SK-N-MC (cell line): Measurements from ENCODE around the gene GFRA1.

Experiments used
- DNase-seq: peaks from one replicate; pipeline ENCODE4 v3.0.0-alpha.2; 2011; ENCODE audit warnings: low read depth, low spot score
- H3K27ac ChIP-seq: fragments of 200-600 bp; sonication (generic); 2 replicates; pipeline ENCODE4 v1.5.1; 2016; ENCODE audit warnings: mixed run types
- H3K36me3 ChIP-seq: fragments of 200-600 bp; sonication (generic); 2 replicates; pipeline ENCODE4 v1.6.1; 2017; ENCODE audit warnings: antibody characterized with exemption, low read length, mixed read lengths; ENCODE audit not compliant: insufficient read depth
- H3K4me3 ChIP-seq: fragments of 200-600 bp; sonication (generic); 2 replicates; pipeline ENCODE4 v1.5.1; 2016
- H3K9ac ChIP-seq: fragments of 200-600 bp; sonication (generic); 2 replicates; pipeline ENCODE4 v1.8.0; 2017; ENCODE audit warnings: mixed run types, mixed read lengths; ENCODE audit not compliant: insufficient read length
- H3K9me3 ChIP-seq: fragments of 200-600 bp; sonication (generic); 2 replicates; pipeline ENCODE4 v1.6.1; 2017; ENCODE audit warnings: low read depth, mild to moderate bottlenecking, antibody characterized with exemption, low read length, moderate library complexity, mixed read lengths
- EZH2 ChIP-seq: fragments of 200-600 bp; sonication (generic); IDR thresholded peaks from one replicate; pipeline ENCODE4 v1.6.1; 2017; ENCODE audit warnings: antibody characterized with exemption
- FOXP2 ChIP-seq: optimal IDR thresholded peaks from 2 replicates; pipeline ENCODE3; 2011; ENCODE audit warnings: mild to moderate bottlenecking, moderate library complexity; ENCODE audit not compliant: insufficient read depth; ENCODE audit errors: extremely low read length, control extremely low read depth
- POLR2AphosphoS5 ChIP-seq: IDR thresholded peaks from 2 replicates; pipeline ENCODE4 v1.6.1; 2012; ENCODE audit warnings: mild to moderate bottlenecking, low read depth, low read length, borderline replicate concordance

The GFRA1 gene

DNA sequence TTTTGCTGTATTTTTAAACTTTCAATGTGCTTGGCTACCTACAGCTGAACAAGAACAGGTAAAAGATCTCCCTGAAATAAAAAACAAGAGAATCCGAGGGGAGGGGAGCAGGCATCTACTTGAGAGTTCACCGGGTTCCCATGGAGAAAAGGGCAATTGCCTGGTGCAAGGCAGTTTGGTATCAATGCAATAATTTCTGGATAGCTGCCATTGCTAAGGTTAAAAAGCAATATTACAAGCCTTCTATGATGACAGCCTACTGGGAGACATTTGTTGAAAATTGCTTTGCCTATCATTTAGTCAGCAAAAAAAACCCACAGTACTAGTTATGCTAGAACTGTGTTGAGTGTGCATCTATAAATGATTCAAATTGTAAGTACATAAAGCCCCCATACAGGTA, 82.1 kb downstream of the GFRA1 start:
- TF ChIP-seq EZH2 = no peak
- TF ChIP-seq FOXP2 = no peak
- no peak for TF ChIP-seq POLR2AphosphoS5
- DNase-seq = no peak
- Histone ChIP-seq H3K36me3 (no peaks in the 10 kb centered on the region), H3K9ac (no peak overlapping the region), H3K27ac (no peak overlapping the region), H3K4me3 (no peak overlapping the region), H3K9me3 (no peaks in the 10 kb centered on the region)

DNA sequence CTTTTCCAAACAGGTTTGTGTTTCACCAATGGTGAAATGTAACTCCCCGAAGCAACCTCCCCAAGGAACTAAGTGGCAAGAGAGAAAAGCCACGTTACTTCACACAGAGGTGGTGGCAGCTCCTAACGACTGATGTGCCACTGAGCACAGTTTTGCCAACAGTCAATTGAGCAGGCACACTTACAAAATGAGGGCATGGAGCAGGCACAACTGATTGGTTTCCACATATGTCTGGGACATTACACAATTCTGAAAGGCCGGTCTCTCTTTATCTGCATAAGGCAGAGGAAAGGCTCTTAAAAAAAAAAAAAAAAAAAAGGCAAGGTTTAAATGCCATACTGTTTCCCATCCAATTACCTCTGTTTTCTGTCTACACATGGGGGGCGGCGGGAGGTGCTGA, 86.7 kb downstream of the GFRA1 start:
- Histone ChIP-seq H3K9ac (no peak overlapping the region), H3K27ac (no peak overlapping the region), H3K4me3 (no peak overlapping the region), H3K9me3 (no peaks in the 10 kb centered on the region), H3K36me3 (no peaks in the 10 kb centered on the region)
- TF ChIP-seq POLR2AphosphoS5 (no peak), FOXP2 (no peak), EZH2 (no peak)
- no peak for DNase-seq

DNA sequence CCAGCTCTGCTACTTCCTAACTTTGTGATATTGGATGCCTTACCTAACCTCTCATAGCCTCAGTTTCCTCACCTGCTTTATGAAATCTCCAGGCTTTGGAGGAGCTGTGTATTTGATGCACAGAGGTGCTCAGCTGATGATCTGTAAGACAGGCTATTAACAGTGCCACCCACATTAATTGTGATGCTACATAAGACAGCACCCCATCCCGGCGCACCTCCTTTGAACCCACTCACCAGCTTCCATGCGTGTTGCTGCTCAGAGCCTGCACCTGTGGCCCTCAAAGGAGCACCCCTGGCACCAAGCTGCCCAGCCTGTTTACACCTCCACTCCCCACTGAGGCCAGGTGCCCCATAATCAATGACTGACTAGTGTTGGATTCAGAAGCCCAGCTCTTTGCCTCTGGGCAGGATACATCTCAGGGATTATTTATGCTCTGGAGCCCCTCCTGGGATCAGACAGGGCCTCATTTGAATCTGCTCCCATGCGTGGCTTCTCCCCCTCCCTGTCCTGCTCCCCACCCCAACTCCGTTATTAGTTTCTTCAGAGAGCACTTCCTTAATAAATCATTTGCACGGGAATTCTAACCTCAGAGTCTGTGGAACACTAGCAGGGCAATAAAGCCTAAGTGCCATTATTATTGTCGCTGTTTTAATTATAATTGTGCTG, 87.7 kb downstream of the GFRA1 start:
- Histone ChIP-seq H3K9ac (no peak overlapping the region), H3K9me3 (no peaks in the 10 kb centered on the region), H3K4me3 (no peak overlapping the region), H3K36me3 (no peaks in the 10 kb centered on the region), H3K27ac (no peak overlapping the region)
- no peak for TF ChIP-seq FOXP2
- no peak for TF ChIP-seq EZH2
- no peak for TF ChIP-seq POLR2AphosphoS5
- DNase-seq = no peak

DNA sequence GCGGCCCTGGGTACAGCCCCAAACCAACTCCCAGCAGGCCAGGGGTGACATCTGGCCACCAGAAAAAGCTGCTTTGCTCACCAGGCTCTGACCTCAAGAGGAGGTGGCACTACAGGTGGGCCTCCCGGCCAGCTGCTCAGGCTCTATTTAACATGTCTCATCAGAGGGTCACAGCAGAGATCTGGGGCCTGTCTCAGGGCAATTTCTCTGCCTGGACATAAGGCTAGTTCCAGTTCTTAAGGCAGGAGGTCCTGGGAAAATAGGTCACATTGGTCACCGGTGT, 88.6 kb downstream of the GFRA1 start:
- no peak for DNase-seq
- Histone ChIP-seq H3K27ac (no peak overlapping the region), H3K36me3 (no peaks in the 10 kb centered on the region), H3K9me3 (no peaks in the 10 kb centered on the region), H3K9ac (no peak overlapping the region), H3K4me3 (no peak overlapping the region)
- TF ChIP-seq FOXP2 = no peak
- TF ChIP-seq POLR2AphosphoS5 = no peak
- no peak for TF ChIP-seq EZH2

DNA sequence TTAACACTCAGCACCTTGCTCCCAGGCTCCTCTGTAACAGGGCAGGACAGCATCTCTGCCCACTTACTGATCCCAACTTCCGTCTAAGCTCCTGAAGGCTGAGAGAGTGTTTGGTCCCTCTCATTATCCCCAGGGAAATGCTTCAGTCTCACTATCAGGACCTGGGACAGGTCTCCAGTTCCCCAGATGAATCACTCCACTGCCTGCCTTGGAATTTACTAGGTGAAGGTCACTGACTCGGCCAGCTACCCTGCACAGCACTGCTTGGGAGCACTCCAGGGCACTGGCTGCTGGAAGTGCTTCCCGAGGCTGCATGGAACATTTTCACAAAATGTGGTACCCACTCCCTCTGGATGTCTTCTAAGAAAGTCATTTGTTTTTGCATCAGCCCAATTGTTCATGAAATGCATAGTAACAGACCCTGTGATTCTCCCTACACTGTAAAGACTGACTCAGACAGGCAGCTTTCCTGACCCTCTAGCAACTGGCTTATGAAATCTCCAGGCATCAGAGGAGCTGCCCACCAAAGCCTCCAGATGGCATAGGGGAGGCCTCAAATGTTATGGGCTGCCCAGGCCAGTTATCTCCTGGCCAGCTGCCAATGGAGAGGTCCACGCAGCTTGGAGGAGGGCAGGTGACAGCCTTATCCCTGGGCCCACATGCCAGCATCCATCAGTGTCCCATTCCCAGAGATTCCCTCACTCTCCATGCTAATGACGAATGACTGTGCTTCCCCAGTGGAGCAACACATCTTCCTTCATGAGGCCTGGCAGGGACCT, 89.1 kb downstream of the GFRA1 start:
- no peak overlapping the region for H3K4me3 ChIP-seq
- no peak overlapping the region for H3K9ac ChIP-seq
- no peak overlapping the region for H3K27ac ChIP-seq
- TF ChIP-seq POLR2AphosphoS5 (no peak), FOXP2 (no peak), EZH2 (no peak)
- H3K9me3 ChIP-seq = no peaks in the 10 kb centered on the region
- H3K36me3 ChIP-seq = no peaks in the 10 kb centered on the region
- no peak for DNase-seq

GRCh38 chr10:116182426-116182825, 90.6 kb downstream of the GFRA1 start:
- no peak for DNase-seq
- H3K4me3 ChIP-seq = no peak overlapping the region
- TF ChIP-seq POLR2AphosphoS5 (no peak), EZH2 (no peak), FOXP2 (no peak)
- no peak overlapping the region for H3K9ac ChIP-seq
- no peaks in the 10 kb centered on the region for H3K36me3 ChIP-seq
- H3K27ac ChIP-seq = no peak overlapping the region
- no peaks in the 10 kb centered on the region for H3K9me3 ChIP-seq

DNA sequence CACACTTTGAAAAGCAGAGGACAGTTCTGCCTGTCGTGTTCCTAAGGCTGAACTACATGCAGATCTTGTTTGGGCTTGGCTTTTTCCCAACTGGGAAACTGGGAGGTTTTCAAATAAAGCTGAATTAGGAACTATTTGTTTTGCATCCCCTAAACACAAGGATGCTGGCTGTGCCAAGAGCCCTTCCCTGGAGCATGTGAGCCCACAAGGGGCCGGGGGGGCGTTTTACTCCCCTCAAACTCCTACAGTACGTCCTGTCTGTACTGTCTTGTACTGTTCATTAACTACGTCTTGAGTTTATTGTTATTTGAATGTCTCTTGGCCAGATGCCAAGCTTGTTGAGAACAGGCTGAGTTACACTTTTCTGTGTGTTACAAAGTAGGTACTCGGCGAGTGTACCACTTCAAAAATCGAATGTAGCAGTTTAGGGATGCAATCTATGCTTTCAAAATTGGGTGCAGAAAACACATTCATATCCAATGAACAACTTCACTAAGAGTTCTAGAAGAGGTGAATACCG, 94.9 kb downstream of the GFRA1 start:
- Histone ChIP-seq H3K9me3 (no peaks in the 10 kb centered on the region), H3K9ac (no peak overlapping the region), H3K27ac (no peak overlapping the region), H3K4me3 (no peak overlapping the region), H3K36me3 (no peaks in the 10 kb centered on the region)
- DNase-seq = no peak
- no peak for TF ChIP-seq POLR2AphosphoS5
- no peak for TF ChIP-seq FOXP2
- no peak for TF ChIP-seq EZH2

DNA sequence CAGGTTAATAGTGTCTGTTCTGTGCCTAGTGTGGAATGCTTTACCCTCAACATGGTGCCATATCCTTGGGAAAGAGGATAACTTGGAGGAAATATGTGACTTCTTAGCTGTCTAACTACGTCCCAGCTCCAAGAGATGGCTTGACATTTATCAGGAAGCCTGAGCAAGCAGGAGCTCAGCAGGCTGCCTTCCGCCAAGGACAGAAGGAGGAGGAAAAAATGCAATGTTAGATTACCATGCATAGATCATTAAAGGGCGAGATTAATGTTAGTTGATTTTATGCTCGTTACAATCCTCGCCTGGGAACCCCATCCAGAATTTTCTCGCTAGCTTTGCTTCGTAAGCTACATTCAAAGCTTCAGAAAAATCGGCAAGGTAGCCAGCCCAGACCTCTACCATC, 97.8 kb downstream of the GFRA1 start:
- no peak overlapping the region for H3K9ac ChIP-seq
- no peak for TF ChIP-seq EZH2
- TF ChIP-seq FOXP2 = no peak
- no peak for TF ChIP-seq POLR2AphosphoS5
- no peak overlapping the region for H3K4me3 ChIP-seq
- no peak for DNase-seq
- no peaks in the 10 kb centered on the region for H3K36me3 ChIP-seq
- no peak overlapping the region for H3K27ac ChIP-seq
- no peaks in the 10 kb centered on the region for H3K9me3 ChIP-seq
